PFSK-1 (cell line): Measurements from ENCODE around the gene E2F4.

Experiments used
- FOXP2 ChIP-seq: optimal IDR thresholded peaks from 2 replicates; pipeline ENCODE3; 2011; ENCODE audit warnings: borderline replicate concordance, control low read depth, inconsistent platforms; ENCODE audit not compliant: insufficient read depth; ENCODE audit errors: extremely low read length, extremely low read depth
- POLR2AphosphoS5 ChIP-seq: IDR thresholded peaks from 2 replicates; pipeline ENCODE4 v1.6.1; 2012; ENCODE audit warnings: low read depth, mild to moderate bottlenecking, control low read depth, low read length, moderate library complexity
- SIN3A ChIP-seq: IDR thresholded peaks from 2 replicates; pipeline ENCODE4 v1.6.1; 2012; ENCODE audit warnings: mild to moderate bottlenecking, low read length, moderate library complexity, borderline replicate concordance; ENCODE audit not compliant: insufficient read depth
- TAF1 ChIP-seq: IDR thresholded peaks from 2 replicates; pipeline ENCODE4 v1.6.1; 2012; ENCODE audit warnings: low read length, control low read depth, borderline replicate concordance; ENCODE audit not compliant: insufficient read depth
- TF ChIP-seq, protein P1 (sequence below), 2 experiments: IDR thresholded peaks; 2 replicates each; pipeline versions ENCODE4 v1.6.1 to v1.8.0; 2011 to 2012; ENCODE audit warnings: low read depth in 2 of 2, low read length in 2 of 2, control low read depth in 1 of 2, inconsistent platforms in 1 of 2, mild to moderate bottlenecking in 1 of 2, moderate library complexity in 1 of 2; ENCODE audit not compliant: insufficient read depth in 1 of 2

The E2F4 gene

GRCh38 chr16:67228905-67229304 is 37.0 kb downstream of the E2F4 start:
- TF ChIP-seq, protein P1, sequence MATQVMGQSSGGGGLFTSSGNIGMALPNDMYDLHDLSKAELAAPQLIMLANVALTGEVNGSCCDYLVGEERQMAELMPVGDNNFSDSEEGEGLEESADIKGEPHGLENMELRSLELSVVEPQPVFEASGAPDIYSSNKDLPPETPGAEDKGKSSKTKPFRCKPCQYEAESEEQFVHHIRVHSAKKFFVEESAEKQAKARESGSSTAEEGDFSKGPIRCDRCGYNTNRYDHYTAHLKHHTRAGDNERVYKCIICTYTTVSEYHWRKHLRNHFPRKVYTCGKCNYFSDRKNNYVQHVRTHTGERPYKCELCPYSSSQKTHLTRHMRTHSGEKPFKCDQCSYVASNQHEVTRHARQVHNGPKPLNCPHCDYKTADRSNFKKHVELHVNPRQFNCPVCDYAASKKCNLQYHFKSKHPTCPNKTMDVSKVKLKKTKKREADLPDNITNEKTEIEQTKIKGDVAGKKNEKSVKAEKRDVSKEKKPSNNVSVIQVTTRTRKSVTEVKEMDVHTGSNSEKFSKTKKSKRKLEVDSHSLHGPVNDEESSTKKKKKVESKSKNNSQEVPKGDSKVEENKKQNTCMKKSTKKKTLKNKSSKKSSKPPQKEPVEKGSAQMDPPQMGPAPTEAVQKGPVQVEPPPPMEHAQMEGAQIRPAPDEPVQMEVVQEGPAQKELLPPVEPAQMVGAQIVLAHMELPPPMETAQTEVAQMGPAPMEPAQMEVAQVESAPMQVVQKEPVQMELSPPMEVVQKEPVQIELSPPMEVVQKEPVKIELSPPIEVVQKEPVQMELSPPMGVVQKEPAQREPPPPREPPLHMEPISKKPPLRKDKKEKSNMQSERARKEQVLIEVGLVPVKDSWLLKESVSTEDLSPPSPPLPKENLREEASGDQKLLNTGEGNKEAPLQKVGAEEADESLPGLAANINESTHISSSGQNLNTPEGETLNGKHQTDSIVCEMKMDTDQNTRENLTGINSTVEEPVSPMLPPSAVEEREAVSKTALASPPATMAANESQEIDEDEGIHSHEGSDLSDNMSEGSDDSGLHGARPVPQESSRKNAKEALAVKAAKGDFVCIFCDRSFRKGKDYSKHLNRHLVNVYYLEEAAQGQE (IDR thresholded peaks at IDR 0.05; ENCODE audit: insufficient read depth in 1 of 2, low read depth in 2 of 2, low read length in 2 of 2): no peak
- no peak for TF ChIP-seq TAF1
- TF ChIP-seq FOXP2: no peak
- no peak for TF ChIP-seq POLR2AphosphoS5
- TF ChIP-seq SIN3A: no peak

GRCh38 chr16:67229906-67230808 is 38.2 kb downstream of the E2F4 start:
- TF ChIP-seq SIN3A: no peak
- no peak for TF ChIP-seq FOXP2
- TF ChIP-seq, protein P1 (IDR thresholded peaks at IDR 0.05; ENCODE audit: insufficient read depth in 1 of 2, low read depth in 2 of 2, low read length in 2 of 2): no peak
- no peak; the same call in 1 of the 2 replicates for TF ChIP-seq POLR2AphosphoS5
- no peak for TF ChIP-seq TAF1

DNA sequence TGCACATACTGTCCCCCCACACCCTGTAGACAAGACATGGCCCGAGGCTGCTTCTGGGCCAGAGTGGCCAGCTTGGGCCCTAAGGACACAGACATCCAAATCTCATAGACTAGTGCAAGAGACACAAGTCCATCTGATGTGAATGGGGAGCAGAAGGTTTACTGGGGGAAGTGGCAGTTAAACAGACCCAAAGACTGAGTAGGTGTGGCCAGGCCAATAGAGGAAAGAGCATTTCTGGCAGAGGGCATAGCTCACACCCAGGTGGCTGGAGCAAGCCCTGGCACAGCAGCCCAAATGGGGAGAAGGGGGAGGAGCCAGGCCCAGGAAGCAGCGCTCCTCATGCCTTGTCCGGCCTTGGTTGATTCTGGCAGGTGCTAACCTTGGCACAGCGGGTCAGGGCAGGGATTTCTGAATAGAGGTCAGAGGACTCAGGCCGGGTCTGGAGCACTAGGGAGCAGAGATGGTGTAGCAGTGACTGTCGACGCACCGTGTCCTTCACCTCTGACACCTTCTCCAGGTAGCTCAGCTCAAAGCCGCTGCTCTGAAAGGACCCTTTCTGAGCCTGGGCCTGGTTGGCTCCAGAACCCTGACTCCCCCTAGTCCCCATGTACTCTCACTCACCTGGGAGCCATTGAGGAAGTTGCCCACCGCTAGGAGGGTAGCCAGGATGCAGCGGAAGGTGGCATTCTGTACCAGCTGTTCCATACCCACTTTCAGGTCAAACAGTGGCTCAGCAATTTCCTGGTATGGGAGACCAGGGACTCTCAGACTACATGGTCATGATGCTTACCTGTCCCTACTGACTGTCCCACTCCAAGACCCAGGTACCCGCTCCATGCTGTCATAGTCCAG is 39.1 kb downstream of the E2F4 start:
- TF ChIP-seq SIN3A (no peak), FOXP2 (no peak), TAF1 (no peak), POLR2AphosphoS5 (no peak)
- TF ChIP-seq, protein P1 (IDR thresholded peaks at IDR 0.05; ENCODE audit: insufficient read depth in 1 of 2, low read depth in 2 of 2, low read length in 2 of 2): no peak

DNA sequence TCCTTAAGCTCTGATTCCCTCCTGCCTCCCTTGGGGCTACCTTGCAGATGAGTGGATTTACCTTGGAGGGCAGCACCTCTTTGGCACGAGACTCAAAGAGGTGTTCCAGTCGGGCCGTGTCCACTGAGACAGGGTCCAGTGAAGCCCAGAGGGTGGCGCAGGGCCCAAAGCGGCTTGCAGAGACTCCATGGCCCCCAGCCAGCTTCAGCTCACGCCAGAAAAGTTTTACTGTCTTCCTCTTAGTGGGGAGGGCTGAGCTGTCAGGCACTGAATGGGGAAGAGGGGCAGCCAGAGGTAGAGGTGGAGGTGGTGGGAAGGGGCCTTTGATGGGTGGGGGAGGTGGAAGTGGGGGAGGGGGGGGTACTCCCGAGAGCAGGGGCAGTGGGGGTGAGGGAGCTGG is 41.6 kb downstream of the E2F4 start:
- TF ChIP-seq POLR2AphosphoS5 (no peak), SIN3A (no peak), TAF1 (no peak), FOXP2 (no peak)
- TF ChIP-seq, protein P1 (IDR thresholded peaks at IDR 0.05; ENCODE audit: insufficient read depth in 1 of 2, low read depth in 2 of 2, low read length in 2 of 2): no peak
